Measurements from ENCODE around the gene PSMB4.
A peak's percentile ranks its signal among the peaks of the same experiment; 100 is the strongest.
"Not testable (repeated sequence)": the region's sequence is repeated elsewhere in the genome, so short reads cannot be mapped to it uniquely, and the experiment has no call there.

Gene PSMB4

GRCh38 chr1:151399324-151400171 is at the start of gene PSMB4:
Gene PSMB4, plus strand, starts transcription at chr1:151399573. Its CDS starts 15 bp downstream, at chr1:151399588.
- DNase-seq (ENCODE audit: low read depth in 3 of 3, low spot score in 1 of 3) = peak; percentile 48 to 62 (median 55)

- DNase-seq (ENCODE audit: low read depth in 3 of 3, low spot score in 1 of 3) = not testable (repeated sequence)
Observed at GRCh38 chr1:151350323-151350722, 49.0 kb upstream of the PSMB4 start.

DNA sequence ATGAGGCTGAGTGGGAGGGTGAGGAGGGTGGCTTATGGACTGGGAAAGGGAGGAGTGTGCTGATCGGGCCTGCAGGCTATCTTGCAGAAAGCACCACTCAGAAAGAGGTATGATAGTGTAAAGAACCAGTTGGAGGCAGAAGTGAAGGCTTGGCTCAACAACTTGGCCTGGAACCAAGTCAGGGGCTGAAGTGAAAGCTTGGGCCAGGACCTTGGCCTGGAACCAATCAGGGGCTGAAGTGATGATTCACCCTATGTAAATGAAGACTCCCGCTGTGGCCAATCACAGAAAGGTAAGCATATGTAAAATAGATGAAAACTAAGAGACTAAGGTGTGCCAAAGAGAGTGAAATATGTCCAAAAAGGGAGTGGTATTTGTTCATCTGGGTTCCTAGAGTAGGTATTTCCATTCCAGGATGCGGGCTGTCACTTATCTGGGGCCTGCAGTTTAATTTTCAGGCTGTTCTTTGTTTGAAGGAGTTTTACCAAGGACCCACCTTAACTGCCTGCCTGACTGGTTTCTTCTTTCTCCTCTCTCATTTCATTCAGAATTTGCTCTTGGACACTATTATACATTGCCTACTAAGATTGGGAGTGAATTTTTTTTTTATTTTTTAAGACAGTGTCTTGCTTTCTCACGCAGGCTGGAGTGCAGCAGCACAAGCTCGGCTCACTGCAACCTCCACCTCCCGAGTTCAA is 47.2 kb upstream of the PSMB4 start:
- no peak for DNase-seq (ENCODE audit: low read depth in 3 of 3, low spot score in 1 of 3)

- DNase-seq (ENCODE audit: low read depth in 3 of 3, low spot score in 1 of 3) = no peak
Observed at GRCh38 chr1:151356696-151357095, 42.7 kb upstream of the PSMB4 start.

DNA sequence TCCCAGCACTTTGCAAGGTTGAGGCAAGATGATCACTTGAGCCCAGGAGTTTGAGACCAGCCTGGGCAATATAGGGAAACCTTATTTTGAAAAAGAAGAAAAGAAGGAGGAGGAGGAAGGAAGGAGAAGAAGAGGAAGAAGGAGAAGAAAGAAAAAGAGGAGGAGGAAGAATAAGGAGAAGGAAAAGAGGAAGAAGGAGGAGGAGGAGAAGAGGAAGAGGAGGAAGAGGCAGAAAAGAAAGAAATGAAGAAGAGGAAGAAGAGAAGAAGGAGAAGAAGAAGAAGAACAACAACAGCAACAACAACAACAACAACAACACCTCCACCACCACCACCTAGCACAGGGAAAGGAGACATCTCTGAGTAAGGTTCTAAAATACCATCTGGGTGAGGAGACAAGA is 37.5 kb upstream of the PSMB4 start:
- no peak for DNase-seq (ENCODE audit: low read depth in 3 of 3, low spot score in 1 of 3)

DNA sequence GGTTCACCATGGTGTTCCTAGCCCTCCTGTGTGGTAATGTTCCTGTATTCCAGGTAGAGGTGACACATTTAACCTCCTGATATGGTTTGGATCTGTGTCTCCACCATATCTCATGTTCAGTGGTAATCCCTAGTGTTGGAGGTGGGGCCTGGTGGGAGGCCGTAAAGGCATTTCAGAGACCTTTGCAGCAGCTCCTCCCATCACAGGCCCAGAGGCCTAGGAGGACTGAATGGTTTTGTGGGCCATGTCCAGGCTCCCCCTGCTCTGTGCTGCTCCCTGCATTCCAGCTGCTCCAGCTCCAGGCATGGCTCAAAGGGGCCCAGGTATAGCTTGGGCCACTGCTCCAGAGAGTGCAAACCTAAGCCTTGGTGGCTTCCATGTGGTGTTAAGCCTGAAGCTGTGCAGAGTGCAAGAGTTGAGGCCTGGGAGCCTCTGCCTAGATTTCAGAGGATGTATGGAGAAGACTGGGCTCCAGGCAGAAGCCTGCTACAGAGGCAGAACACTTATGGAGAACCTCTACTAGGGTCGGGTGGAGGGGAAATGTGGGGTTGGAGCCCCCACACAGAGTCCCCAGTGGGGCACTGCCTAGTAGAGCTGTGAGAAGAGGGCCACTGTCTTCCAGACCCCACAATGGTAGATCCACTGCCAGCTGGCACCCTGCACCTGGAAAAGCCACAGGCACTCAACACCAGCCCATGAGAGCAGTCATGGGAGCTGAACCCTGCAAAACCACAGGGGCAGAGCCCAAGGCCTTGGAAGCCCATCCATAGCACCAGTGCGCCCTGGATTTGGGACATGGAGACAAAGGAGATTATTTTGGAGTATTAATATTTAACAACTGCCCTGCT is 36.8 kb upstream of the PSMB4 start:
- no peak for DNase-seq (ENCODE audit: low read depth in 3 of 3, low spot score in 1 of 3)

- no peak for DNase-seq (ENCODE audit: low read depth in 3 of 3, low spot score in 1 of 3)
Observed at GRCh38 chr1:151364996-151365395, 34.4 kb upstream of the PSMB4 start.

DNA sequence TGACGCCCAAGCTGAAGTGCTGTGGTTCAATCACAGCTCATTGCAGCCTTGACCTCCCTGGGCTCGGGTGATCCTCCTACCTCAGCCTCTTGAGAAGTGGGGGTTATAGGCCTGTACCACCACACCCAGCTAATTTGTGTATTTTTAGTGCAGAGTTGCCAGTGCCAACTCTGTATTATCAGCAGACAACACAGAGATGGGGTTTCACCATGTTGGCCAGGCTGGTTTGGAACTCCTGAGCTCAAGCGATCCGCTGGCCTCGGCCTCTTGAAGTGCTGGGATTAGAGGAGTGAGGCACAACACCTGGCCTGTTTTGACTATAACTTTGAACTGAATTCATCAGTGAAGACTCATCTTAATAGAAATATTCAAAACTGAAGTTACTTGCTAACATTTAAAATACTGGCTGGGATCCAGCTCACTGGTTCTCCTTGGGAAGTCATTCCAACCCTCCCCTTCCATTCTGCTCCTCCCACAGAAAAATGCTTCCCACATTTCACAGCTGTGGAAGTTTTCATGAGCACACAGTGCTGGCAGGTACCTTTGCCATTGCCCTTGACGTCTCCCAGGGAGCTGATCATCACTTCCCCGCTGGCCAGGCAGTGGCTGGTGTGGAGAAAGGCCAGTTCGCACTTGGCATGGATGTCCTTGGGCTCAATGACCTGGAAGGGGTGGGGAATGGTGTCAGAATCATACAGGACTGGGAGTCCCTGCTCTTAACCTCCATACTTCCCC is 31.5 kb upstream of the PSMB4 start:
- no peak for DNase-seq (ENCODE audit: low read depth in 3 of 3, low spot score in 1 of 3)

GRCh38 chr1:151368393-151369301 is 30.7 kb upstream of the PSMB4 start:
- no peak for DNase-seq (ENCODE audit: low read depth in 3 of 3, low spot score in 1 of 3)

GRCh38 chr1:151369302-151369610 is 30.1 kb upstream of the PSMB4 start:
- DNase-seq (ENCODE audit: low read depth in 3 of 3, low spot score in 1 of 3) = no peak

- DNase-seq (ENCODE audit: low read depth in 3 of 3, low spot score in 1 of 3) = no peak
Observed at GRCh38 chr1:151369621-151370048, 29.7 kb upstream of the PSMB4 start.

- DNase-seq (ENCODE audit: low read depth in 3 of 3, low spot score in 1 of 3) = no peak
Observed at GRCh38 chr1:151370211-151370911, 29.0 kb upstream of the PSMB4 start.

DNA sequence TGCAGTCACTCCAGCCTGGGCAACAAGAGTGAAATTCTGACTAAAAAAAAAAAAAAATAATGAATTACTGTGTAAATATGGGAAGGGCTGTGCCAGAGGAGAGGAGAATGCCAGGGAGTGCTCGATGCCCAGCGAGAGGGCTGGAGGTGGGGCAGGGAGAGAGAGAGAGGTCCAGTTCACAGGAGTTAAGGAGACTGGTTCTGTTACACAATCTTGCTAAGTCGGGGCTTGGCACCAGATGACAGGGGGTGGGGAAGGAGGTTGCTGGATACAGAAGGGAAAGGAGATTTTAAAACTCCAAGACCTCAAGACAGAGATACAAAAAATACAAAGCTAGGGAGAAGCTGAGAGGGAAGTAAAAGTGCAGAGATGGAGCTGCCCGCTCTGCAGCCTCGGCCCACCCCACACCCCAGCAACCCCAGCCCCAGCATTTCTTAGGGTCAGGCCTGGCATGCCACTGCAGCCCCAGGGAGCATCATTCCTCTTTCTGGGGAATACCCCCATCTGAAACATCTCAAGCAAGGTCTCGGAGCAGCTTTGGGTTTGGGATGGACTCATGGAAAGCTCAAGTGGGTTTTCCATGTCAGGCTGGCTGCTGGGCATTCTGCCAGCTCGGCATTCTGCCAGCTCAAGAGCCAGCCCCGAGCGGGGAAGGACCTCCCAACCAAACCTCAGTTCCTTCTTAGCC is 27.9 kb upstream of the PSMB4 start:
- no peak for DNase-seq (ENCODE audit: low read depth in 3 of 3, low spot score in 1 of 3)

DNA sequence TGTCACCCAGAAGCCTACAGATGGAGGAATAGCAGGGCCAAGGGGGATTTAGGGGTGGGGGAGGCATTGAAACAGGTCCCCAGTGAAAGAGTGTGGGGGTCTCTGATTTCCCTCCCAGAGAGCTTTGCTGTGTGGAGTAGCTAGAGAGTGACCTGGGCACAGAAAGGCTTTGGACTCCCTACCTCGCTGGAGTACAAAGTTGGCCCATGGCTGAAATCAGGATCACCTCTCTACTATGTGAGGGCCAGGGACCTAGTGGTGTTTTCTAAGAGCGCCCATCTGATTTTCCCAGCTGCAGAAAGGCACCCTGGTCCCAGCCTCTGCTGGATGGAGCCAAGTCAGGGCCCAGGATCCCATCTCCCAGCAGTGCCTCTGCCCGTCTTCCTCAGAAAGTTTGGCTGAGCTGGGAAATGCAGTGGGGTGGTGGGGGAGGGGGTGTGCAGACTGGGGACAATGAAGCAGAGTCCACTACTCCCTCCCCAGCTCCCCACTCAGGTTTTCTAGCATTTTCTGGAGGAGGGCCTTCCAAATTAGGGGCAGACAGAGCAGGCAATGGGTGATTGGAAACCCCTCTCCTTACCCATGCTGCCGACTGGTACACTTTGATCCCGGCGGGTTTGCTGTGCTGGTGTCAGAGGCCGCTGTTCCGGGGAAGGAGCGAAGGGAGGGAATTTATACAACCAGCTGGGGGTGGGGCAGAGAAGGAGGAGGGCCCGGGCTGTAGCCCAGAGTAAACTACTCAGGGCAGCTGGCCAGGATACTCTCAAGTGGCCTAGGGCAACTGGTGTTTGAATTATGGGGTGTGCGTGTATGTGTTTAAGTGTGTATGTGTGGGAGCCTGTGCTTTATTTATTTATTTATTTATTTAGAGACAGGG is 27.1 kb upstream of the PSMB4 start, which contains the start of gene SELENBP1:
Gene SELENBP1, minus strand, starts transcription at position 648 of the 877 bp plus-strand sequence. Its CDS starts 64 bp downstream, at position 584.
- no peak for DNase-seq (ENCODE audit: low read depth in 3 of 3, low spot score in 1 of 3)

GRCh38 chr1:151373196-151373595 is 26.2 kb upstream of the PSMB4 start:
- DNase-seq (ENCODE audit: low read depth in 3 of 3, low spot score in 1 of 3) = no peak

- DNase-seq (ENCODE audit: low read depth in 3 of 3, low spot score in 1 of 3) = no peak
Observed at GRCh38 chr1:151377150-151377884, 22.1 kb upstream of the PSMB4 start.

GRCh38 chr1:151384584-151384983 is 14.8 kb upstream of the PSMB4 start:
- no peak for DNase-seq (ENCODE audit: low read depth in 3 of 3, low spot score in 1 of 3)
